Neural crest cell (in vitro differentiated cells): Measurements from ENCODE around the gene LRRC74A. TPM values are rescaled to one million over a fixed set of nuclear protein-coding genes. Genes with fewer than 3 reads are reported as not detected.
A peak's percentile ranks its signal among the peaks of the same experiment; 100 is the strongest.

Source experiments
- DNase-seq: peaks from one replicate; pipeline ENCODE4 v3.0.0; 2021; ENCODE audit warnings: low read depth, mixed read lengths, low spot score
- H3K27ac Mint-ChIP-seq: one replicate; pipeline ENCODE4 v1.8.0; 2021; ENCODE audit warnings: mild to moderate bottlenecking, mixed read lengths; ENCODE audit not compliant: unreplicated experiment
- H3K27me3 Mint-ChIP-seq: 2 replicates; pipeline ENCODE4 v1.8.0; 2021; ENCODE audit warnings: low read depth, mild to moderate bottlenecking, mixed read lengths
- H3K36me3 Mint-ChIP-seq: 2 replicates; pipeline ENCODE4 v1.8.0; 2021; ENCODE audit warnings: low read depth, mild to moderate bottlenecking, mixed read lengths
- H3K4me1 Mint-ChIP-seq: 2 replicates; pipeline ENCODE4 v1.8.0; 2021; ENCODE audit warnings: mixed read lengths
- H3K4me3 Mint-ChIP-seq: one replicate; pipeline ENCODE4 v1.8.0; 2021; ENCODE audit warnings: mild to moderate bottlenecking, mixed read lengths
- H3K9me3 Mint-ChIP-seq: 2 replicates; pipeline ENCODE4 v1.8.0; 2021; ENCODE audit warnings: mixed read lengths
- total RNA-seq: library from RNA; stranded (reverse); gene quantifications from 2 replicates; pipeline ENCODE4 v1.2.1, GENCODE V29; 2021
- TF ChIP-seq, protein P1 (sequence below): fragments of 200-600 bp; sonication (generic); conservative IDR thresholded peaks from 2 replicates; pipeline ENCODE4 v1.5.0; 2021; ENCODE audit warnings: antibody characterized with exemption, mild to moderate bottlenecking

LRRC74A gene
- total RNA-seq, 1 donor from 2014 or later = not detected

DNA sequence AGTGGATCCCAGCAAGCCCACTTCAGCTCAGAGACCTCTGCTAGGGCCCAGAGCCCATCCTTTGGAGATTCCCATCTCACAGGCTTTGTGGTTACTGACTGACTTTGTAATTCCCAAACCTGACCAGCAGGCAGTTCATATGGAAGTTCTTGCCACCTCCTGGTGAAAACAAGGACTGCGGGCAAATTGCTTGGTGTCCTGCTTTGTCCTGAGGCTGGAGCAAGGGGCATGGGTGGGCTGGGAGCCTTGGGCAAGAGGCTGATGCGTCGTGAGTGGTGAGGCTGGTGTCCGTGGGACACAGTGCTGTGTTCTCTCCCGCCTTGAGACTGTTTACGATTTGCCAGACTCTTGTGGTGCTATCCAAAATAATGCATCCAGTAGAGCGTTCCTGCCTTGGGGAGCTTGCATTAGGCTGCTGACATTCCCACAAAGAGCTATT is 91.0 kb downstream of the LRRC74A start:
- TF ChIP-seq, protein P1, sequence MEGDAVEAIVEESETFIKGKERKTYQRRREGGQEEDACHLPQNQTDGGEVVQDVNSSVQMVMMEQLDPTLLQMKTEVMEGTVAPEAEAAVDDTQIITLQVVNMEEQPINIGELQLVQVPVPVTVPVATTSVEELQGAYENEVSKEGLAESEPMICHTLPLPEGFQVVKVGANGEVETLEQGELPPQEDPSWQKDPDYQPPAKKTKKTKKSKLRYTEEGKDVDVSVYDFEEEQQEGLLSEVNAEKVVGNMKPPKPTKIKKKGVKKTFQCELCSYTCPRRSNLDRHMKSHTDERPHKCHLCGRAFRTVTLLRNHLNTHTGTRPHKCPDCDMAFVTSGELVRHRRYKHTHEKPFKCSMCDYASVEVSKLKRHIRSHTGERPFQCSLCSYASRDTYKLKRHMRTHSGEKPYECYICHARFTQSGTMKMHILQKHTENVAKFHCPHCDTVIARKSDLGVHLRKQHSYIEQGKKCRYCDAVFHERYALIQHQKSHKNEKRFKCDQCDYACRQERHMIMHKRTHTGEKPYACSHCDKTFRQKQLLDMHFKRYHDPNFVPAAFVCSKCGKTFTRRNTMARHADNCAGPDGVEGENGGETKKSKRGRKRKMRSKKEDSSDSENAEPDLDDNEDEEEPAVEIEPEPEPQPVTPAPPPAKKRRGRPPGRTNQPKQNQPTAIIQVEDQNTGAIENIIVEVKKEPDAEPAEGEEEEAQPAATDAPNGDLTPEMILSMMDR = peak; percentile 68
- H3K36me3 Mint-ChIP-seq = no peaks in the 10 kb centered on the region
- H3K9me3 Mint-ChIP-seq = no peaks in the 10 kb centered on the region
- peak overlapping the region; percentile 33 for H3K4me3 Mint-ChIP-seq
- peak overlapping the region; percentile 89 for H3K27ac Mint-ChIP-seq
- peak; percentile 75 for DNase-seq
- peaks cover 74% of the 10 kb centered on the region for H3K4me1 Mint-ChIP-seq
- no peaks in the 10 kb centered on the region for H3K27me3 Mint-ChIP-seq

DNA sequence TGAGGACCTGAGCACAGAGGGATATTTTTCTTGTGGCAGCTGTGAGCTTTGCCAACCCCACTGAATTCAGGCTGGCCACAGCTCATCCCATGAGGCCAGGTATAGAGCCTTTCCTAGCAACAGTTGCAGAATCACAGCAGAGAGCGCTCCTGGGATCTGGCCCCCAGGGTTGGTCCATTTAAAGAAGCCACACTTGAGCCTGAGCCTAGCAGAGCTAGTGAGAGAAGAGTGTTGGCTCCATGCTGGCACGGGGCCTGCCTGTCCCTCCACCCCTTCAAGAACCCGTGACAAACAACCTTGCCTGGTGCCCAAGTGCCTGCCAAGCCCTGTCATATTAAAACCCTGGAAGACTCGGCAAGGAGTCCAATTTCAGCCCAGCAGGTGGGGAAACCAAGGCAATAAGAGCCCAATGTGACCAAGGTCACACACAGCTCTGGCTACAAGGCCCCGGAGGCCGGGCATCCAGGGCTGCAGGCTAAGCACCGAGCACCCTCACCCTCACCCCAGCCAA is 91.6 kb downstream of the LRRC74A start:
- Mint-ChIP-seq H3K4me1 (peaks cover 77% of the 10 kb centered on the region), H3K9me3 (no peaks in the 10 kb centered on the region), H3K4me3 (peak overlapping the region; percentile 63), H3K27ac (peak overlapping the region; percentile 89), H3K36me3 (no peaks in the 10 kb centered on the region), H3K27me3 (no peaks in the 10 kb centered on the region)
- TF ChIP-seq, protein P1 = no peak
- no peak for DNase-seq

DNA sequence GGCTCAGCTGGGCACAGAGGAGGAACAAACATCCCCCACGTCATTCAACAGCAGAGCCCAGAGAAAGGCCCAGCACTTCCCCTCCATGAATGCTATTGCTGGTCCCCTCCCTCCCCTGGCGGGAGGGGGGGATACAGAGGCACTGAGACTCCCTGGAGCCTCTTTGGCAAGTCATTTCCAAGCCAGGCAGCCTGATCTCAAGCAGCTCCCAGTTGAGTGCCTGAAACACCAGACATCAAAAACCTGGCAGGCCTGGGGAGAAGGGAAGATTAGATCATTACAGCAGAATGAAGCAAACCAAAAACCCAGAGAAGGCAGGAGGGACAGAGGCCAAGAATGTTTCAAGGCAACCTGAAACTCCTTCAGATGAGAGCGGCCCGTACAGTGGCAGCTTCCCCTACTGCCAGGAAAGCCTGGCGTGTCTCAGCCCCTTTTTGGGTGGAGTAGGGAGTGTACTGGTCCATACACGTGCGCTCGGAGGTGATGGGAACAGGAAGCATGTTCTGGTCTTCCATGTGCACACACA is 92.1 kb downstream of the LRRC74A start:
- H3K27me3 Mint-ChIP-seq = no peaks in the 10 kb centered on the region
- H3K4me3 Mint-ChIP-seq = peak overlapping the region; percentile 72
- H3K36me3 Mint-ChIP-seq = no peaks in the 10 kb centered on the region
- H3K9me3 Mint-ChIP-seq = no peaks in the 10 kb centered on the region
- TF ChIP-seq, protein P1 = no peak
- no peak for DNase-seq
- H3K4me1 Mint-ChIP-seq = peaks cover 82% of the 10 kb centered on the region
- H3K27ac Mint-ChIP-seq = peak overlapping the region; percentile 96

DNA sequence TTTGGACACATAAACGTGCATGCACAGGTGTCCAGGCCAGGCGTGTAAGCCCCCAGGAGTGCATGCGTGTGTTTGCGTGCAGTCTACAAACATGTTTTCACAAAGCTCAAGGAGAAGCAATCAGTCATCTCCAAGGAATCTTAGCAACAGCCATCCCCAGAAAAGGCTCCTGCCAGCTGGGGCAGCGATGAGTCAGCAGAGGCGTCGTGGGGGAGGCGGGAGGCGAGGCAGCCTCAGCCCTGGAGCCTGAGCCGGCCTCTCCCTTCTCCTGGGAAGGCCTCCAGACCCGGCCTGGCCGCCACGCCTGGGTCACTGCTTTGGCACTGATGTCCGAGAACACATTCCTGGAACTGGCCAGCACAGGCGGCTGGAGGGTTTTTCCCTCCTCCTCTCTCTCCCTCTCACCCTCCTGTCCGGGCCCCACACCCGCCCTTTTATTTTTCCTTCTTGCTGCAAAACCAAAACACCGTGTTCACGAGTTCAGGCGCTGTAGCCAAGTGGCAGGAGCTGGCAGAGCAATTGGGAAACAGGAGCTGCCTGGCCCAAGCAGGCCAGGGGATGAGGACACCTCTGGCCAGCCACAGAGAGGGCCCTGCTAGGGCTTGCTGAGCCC is 92.7 kb downstream of the LRRC74A start:
- Mint-ChIP-seq H3K27me3 (no peaks in the 10 kb centered on the region), H3K9me3 (no peaks in the 10 kb centered on the region), H3K27ac (peak overlapping the region; percentile 96), H3K4me1 (peaks cover 83% of the 10 kb centered on the region), H3K36me3 (no peaks in the 10 kb centered on the region), H3K4me3 (peak overlapping the region; percentile 75)
- TF ChIP-seq, protein P1 = peak; percentile 15
- no peak for DNase-seq

Other genes with a start within 250 kb of the LRRC74A start
- 68.1 and 72.0 TPM in 2 replicates for gene VASH1, start 64.9 kb upstream of the LRRC74A start, total RNA-seq
- 37.2 and 38.8 TPM in 2 replicates for gene ANGEL1, start 13.5 kb upstream of the LRRC74A start, total RNA-seq
- 42.6 and 43.6 TPM in 2 replicates for gene IRF2BPL, start 202.3 kb downstream of the LRRC74A start, total RNA-seq